SK-N-SH (cell line): ENCODE results near the gene TMEM145. TPM values are rescaled to one million over a fixed set of nuclear protein-coding genes. Genes with fewer than 3 reads are reported as not detected.

Experiments used
- CTCF ChIA-PET: fragments of 300-600, 350-600 bp; formaldehyde crosslinking; extraction: SDS; loops from one replicate; lab custom pipeline; 2021; lab: Yijun Ruan, JAX
- POLR2A ChIA-PET: fragments of 350-600 bp; sonication (Branson Sonifier 250); formaldehyde crosslinking; extraction: SDS; loops from one replicate; lab custom pipeline; 2020; ENCODE audit warnings: antibody characterized with exemption, inconsistent platforms; lab: Yijun Ruan, JAX
- DNase-seq: peaks from one replicate; pipeline ENCODE4 v3.0.0; 2012
- H2AFZ ChIP-seq: fragments of 200-600 bp; sonication (generic); 2 replicates; pipeline ENCODE4 v1.8.1; 2016; ENCODE audit warnings: antibody characterized with exemption, mild to moderate bottlenecking, low read depth
- H3F3A ChIP-seq: fragments of 200-600 bp; sonication (generic); replicated peaks from 2 replicates; pipeline ENCODE3; 2016; ENCODE audit warnings: antibody characterized with exemption, mild to moderate bottlenecking; ENCODE audit not compliant: insufficient read depth
- H3K27ac ChIP-seq, 2 experiments: fragments of 200-500 bp in 1 of 2; fragments of 200-600 bp in 1 of 2; sonication (Bioruptor generic) in 1 of 2; sonication (generic), shearing (Covaris generic) in 1 of 2; 2 replicates each; pipeline versions ENCODE4 v1.5.1 to v1.6.1; 2014 to 2016; ENCODE audit warnings: low read depth in 2 of 2, inconsistent platforms in 1 of 2, low read length in 1 of 2, mild to moderate bottlenecking in 1 of 2, mixed read lengths in 1 of 2
- H3K27me3 ChIP-seq: fragments of 200-600 bp; sonication (generic), shearing (Covaris generic); 2 replicates; pipeline ENCODE4 v1.6.1; 2016; ENCODE audit warnings: mixed run types; ENCODE audit not compliant: insufficient read depth
- H3K36me3 ChIP-seq, 2 experiments: fragments of 200-500 bp in 1 of 2; fragments of 200-600 bp in 1 of 2; sonication (Bioruptor generic) in 1 of 2; sonication (generic) in 1 of 2; replicated peaks in 1 of 2; 2 replicates each; pipeline versions ENCODE3 to v1.5.1; 2014 to 2016; ENCODE audit warnings: low read length in 1 of 2, mild to moderate bottlenecking in 1 of 2; ENCODE audit not compliant: insufficient read depth in 2 of 2, control insufficient read depth in 1 of 2
- H3K4me1 ChIP-seq, 2 experiments: fragments of 200-500 bp in 1 of 2; fragments of 200-600 bp in 1 of 2; sonication (Bioruptor generic) in 1 of 2; sonication (generic), shearing (Covaris generic) in 1 of 2; 2 replicates each; pipeline versions ENCODE4 v1.5.1 to v1.6.1; 2014 to 2016; ENCODE audit warnings: low read depth in 1 of 2, low read length in 1 of 2, mixed run types in 1 of 2; ENCODE audit not compliant: insufficient read depth in 2 of 2, control insufficient read depth in 1 of 2
- H3K4me2 ChIP-seq: fragments of 200-600 bp; sonication (generic), shearing (Covaris generic); 2 replicates; pipeline ENCODE4 v1.6.1; 2017; ENCODE audit warnings: mixed run types
- H3K4me3 ChIP-seq, 2 experiments: fragments of 200-500 bp in 1 of 2; fragments of 200-600 bp in 1 of 2; sonication (Bioruptor generic) in 1 of 2; sonication (generic), shearing (Covaris generic) in 1 of 2; 2 replicates each; pipeline versions ENCODE4 v1.5.1 to v1.8.1; 2014 to 2016; ENCODE audit warnings: low read depth in 2 of 2, inconsistent platforms in 1 of 2, low read length in 1 of 2, mild to moderate bottlenecking in 1 of 2, mixed read lengths in 1 of 2, moderate library complexity in 1 of 2
- H3K79me2 ChIP-seq: fragments of 200-600 bp; sonication (generic); 2 replicates; pipeline ENCODE4 v1.8.1; 2017; ENCODE audit warnings: mild to moderate bottlenecking; ENCODE audit not compliant: insufficient read depth
- H3K9ac ChIP-seq: fragments of 200-600 bp; sonication (generic); 2 replicates; pipeline ENCODE4 v1.6.1; 2017; ENCODE audit warnings: mixed run types
- H3K9me2 ChIP-seq: fragments of 200-600 bp; sonication (generic); 2 replicates; pipeline ENCODE4 v1.6.1; 2017; ENCODE audit warnings: mixed run types
- H3K9me3 ChIP-seq: fragments of 200-600 bp; sonication (generic); 2 replicates; pipeline ENCODE4 v1.6.1; 2017; ENCODE audit warnings: mixed run types, mild to moderate bottlenecking, moderate library complexity
- H4K20me1 ChIP-seq: fragments of 200-600 bp; sonication (generic); 2 replicates; pipeline ENCODE4 v1.6.1; 2017; ENCODE audit warnings: mild to moderate bottlenecking, mixed run types; ENCODE audit not compliant: insufficient read depth
- EP300 ChIP-seq, 2 experiments: IDR thresholded peaks; 2 replicates each; pipeline versions ENCODE4 v1.4.0 to v1.6.1; 2012; ENCODE audit warnings: borderline replicate concordance in 1 of 2, low read depth in 1 of 2, low read length in 1 of 2
- EZH2phosphoT487 ChIP-seq: fragments of 200-600 bp; sonication (generic); IDR thresholded peaks from 2 replicates; pipeline ENCODE4 v1.6.1; 2017; ENCODE audit warnings: low read depth, mixed run types, mild to moderate bottlenecking, antibody characterized with exemption, moderate library complexity, borderline replicate concordance
- GABPA ChIP-seq: IDR thresholded peaks from 2 replicates; pipeline ENCODE4 v1.4.0; 2012; ENCODE audit warnings: low read depth, mild to moderate bottlenecking
- GATA2 ChIP-seq: sonication (generic); formaldehyde crosslinking; IDR thresholded peaks from 2 replicates; pipeline ENCODE4 v1.5.0; 2020; ENCODE audit warnings: mild to moderate bottlenecking, missing genetic modification reagents
- JUND ChIP-seq: IDR thresholded peaks from 2 replicates; pipeline ENCODE4 v1.4.0; 2012
- MEF2A ChIP-seq: IDR thresholded peaks from 2 replicates; pipeline ENCODE4 v1.4.0; 2012; ENCODE audit warnings: low read depth, borderline replicate concordance
- MXI1 ChIP-seq: IDR thresholded peaks from 2 replicates; pipeline ENCODE4 v1.6.1; 2012; ENCODE audit warnings: mild to moderate bottlenecking, low read depth, low read length, improper control_type of control experiment
- NFIC ChIP-seq: IDR thresholded peaks from 2 replicates; pipeline ENCODE4 v1.4.0; 2012; ENCODE audit warnings: borderline replicate concordance
- NRF1 ChIP-seq: IDR thresholded peaks from 2 replicates; pipeline ENCODE4 v1.6.1; 2012; ENCODE audit warnings: low read depth, mild to moderate bottlenecking, low read length
- POLR2AphosphoS5 ChIP-seq: IDR thresholded peaks from 2 replicates; pipeline ENCODE4 v1.6.1; 2012; ENCODE audit warnings: low read depth, low read length
- RAD21 ChIP-seq: IDR thresholded peaks from 2 replicates; pipeline ENCODE4 v1.6.1; 2012; ENCODE audit warnings: mild to moderate bottlenecking, low read length
- RCOR1 ChIP-seq: fragments of 150-350 bp; IDR thresholded peaks from 2 replicates; pipeline ENCODE4 v1.6.1; 2017; ENCODE audit warnings: antibody characterized with exemption, low read length
- RFX5 ChIP-seq: IDR thresholded peaks from 2 replicates; pipeline ENCODE4 v1.6.1; 2012; ENCODE audit warnings: mild to moderate bottlenecking, improper control_type of control experiment, low read length
- RXRA ChIP-seq: IDR thresholded peaks from 2 replicates; pipeline ENCODE4 v1.4.0; 2012; ENCODE audit warnings: low read depth, mild to moderate bottlenecking, borderline replicate concordance
- SIN3A ChIP-seq: IDR thresholded peaks from 2 replicates; pipeline ENCODE4 v1.6.1; 2012; ENCODE audit warnings: low read depth, mild to moderate bottlenecking, low read length, moderate library complexity, borderline replicate concordance
- SMC3 ChIP-seq: IDR thresholded peaks from 2 replicates; pipeline ENCODE4 v1.6.1; 2012; ENCODE audit warnings: low read depth, low read length, improper control_type of control experiment
- TCF12 ChIP-seq: IDR thresholded peaks from 2 replicates; pipeline ENCODE4 v1.4.0; 2012
- YY1 ChIP-seq: IDR thresholded peaks from 2 replicates; pipeline ENCODE4 v1.4.0; 2012; ENCODE audit warnings: low read depth, mild to moderate bottlenecking
- WGBS: methylation state at CpG from one replicate; pipeline ENCODE4 v1.1.6; 2017; ENCODE audit warnings: low lambda C conversion rate; 5-methylcytosine and 5-hydroxymethylcytosine counted together
- polyA plus RNA-seq, 3 experiments: library from polyadenylated mRNA; depleted of rRNA; stranded (reverse); fragments of >200 nt; gene quantifications; 2 replicates each; pipeline ENCODE4 v1.2.3, GENCODE V29; 2012
- TF ChIP-seq, protein P1 (sequence below): IDR thresholded peaks from 2 replicates; pipeline ENCODE4 v1.4.0; 2012; ENCODE audit warnings: low read depth, borderline replicate concordance
- TF ChIP-seq, protein P2 (sequence below): IDR thresholded peaks from 2 replicates; pipeline ENCODE4 v1.4.0; 2012; ENCODE audit warnings: low read depth
- TF ChIP-seq, protein P3 (sequence below): IDR thresholded peaks from 2 replicates; pipeline ENCODE4; 2012

The TMEM145 gene
- polyA plus RNA-seq, 1 of the 3 experiments (the other 2 are of a cell fraction) = 2.0 TPM

GRCh38 chr19:42355896-42356295, 42.8 kb downstream of the TMEM145 start (continued):
- TF ChIP-seq GATA2 (no peak), SMC3 (no peak)
- TF ChIP-seq, all 33 proteins: peak for 0

DNA sequence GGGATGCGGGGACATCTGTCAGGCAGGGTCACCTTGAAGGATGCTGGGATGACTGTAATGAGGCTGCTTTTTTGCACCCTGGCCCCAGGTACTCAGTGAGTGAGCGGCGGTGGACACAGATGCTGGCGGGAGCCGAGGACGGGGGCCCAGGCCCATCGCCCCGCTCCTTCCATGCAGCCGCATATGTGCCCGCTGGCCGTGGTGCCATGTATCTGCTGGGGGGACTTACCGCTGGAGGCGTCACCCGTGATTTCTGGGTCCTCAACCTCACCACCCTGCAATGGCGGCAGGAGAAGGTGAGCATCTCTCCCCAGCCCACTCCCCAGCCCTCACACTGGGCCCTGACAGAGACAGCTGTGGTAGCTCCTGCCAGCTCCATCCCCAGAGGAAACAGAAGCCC, 43.6 kb downstream of the TMEM145 start:
- Histone ChIP-seq H3K79me2 (no peaks in the 10 kb centered on the region), H2AFZ (no peak overlapping the region), H3K4me3 (no peak overlapping the region), H3F3A (no peaks in the 10 kb centered on the region), H4K20me1 (no peaks in the 10 kb centered on the region), H3K4me1 (no peaks in the 10 kb centered on the region), H3K9me3 (no peaks in the 10 kb centered on the region), H3K27ac (no peak overlapping the region), H3K9ac (no peak overlapping the region), H3K36me3 (peaks cover 0 to 26% of the 10 kb centered on the region in 2 experiments), H3K4me2 (no peak overlapping the region), H3K9me2 (no peaks in the 10 kb centered on the region), H3K27me3 (no peaks in the 10 kb centered on the region)
- ChIA-PET CTCF (interaction anchor here (1.1 kb wide), 1 partner anchor 248 kb away, joined by 3 read pairs; no protein-coding TSS in a partner anchor), POLR2A (no interaction called here)
- DNase-seq = no peak
- WGBS = 87% methylated on average over 3 of the region's 15 CpGs
- no peak for TF ChIP-seq RFX5
- TF ChIP-seq RXRA = no peak
- TF ChIP-seq RAD21 = no peak
- no peak for TF ChIP-seq GATA2
- TF ChIP-seq, protein P1, sequence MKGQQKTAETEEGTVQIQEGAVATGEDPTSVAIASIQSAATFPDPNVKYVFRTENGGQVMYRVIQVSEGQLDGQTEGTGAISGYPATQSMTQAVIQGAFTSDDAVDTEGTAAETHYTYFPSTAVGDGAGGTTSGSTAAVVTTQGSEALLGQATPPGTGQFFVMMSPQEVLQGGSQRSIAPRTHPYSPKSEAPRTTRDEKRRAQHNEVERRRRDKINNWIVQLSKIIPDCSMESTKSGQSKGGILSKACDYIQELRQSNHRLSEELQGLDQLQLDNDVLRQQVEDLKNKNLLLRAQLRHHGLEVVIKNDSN = no peak
- TF ChIP-seq RCOR1 = no peak
- TF ChIP-seq, protein P2, sequence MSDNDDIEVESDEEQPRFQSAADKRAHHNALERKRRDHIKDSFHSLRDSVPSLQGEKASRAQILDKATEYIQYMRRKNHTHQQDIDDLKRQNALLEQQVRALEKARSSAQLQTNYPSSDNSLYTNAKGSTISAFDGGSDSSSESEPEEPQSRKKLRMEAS = no peak
- TF ChIP-seq NRF1 = no peak
- no peak for TF ChIP-seq YY1
- TF ChIP-seq SMC3 = no peak
- no peak for TF ChIP-seq SIN3A
- no peak for TF ChIP-seq EZH2phosphoT487
- TF ChIP-seq GABPA = no peak
- no peak for TF ChIP-seq POLR2AphosphoS5
- TF ChIP-seq NFIC = no peak
- TF ChIP-seq MXI1 = no peak
- TF ChIP-seq, all 33 proteins: peak for 0

GRCh38 chr19:42357290-42357689, 44.2 kb downstream of the TMEM145 start:
- H3K36me3 ChIP-seq = peaks cover 0 to 26% of the 10 kb centered on the region in 2 experiments
- H3F3A ChIP-seq = no peaks in the 10 kb centered on the region
- H3K9ac ChIP-seq = no peak overlapping the region
- no peaks in the 10 kb centered on the region for H4K20me1 ChIP-seq
- no peak overlapping the region for H2AFZ ChIP-seq
- no peaks in the 10 kb centered on the region for H3K27me3 ChIP-seq
- H3K4me2 ChIP-seq = no peak overlapping the region
- ChIA-PET CTCF (interaction anchor here (1.1 kb wide), 1 partner anchor 248 kb away, joined by 3 read pairs; no protein-coding TSS in a partner anchor), POLR2A (no interaction called here)
- H3K9me2 ChIP-seq = no peaks in the 10 kb centered on the region
- H3K4me3 ChIP-seq = no peak overlapping the region
- WGBS = no CpG with 5 or more reads among the region's 12 CpGs
- no peak overlapping the region for H3K27ac ChIP-seq
- no peaks in the 10 kb centered on the region for H3K9me3 ChIP-seq
- TF ChIP-seq MEF2A = no peak
- TF ChIP-seq, protein P2 = no peak
- no peak for TF ChIP-seq NRF1
- TF ChIP-seq, protein P3, sequence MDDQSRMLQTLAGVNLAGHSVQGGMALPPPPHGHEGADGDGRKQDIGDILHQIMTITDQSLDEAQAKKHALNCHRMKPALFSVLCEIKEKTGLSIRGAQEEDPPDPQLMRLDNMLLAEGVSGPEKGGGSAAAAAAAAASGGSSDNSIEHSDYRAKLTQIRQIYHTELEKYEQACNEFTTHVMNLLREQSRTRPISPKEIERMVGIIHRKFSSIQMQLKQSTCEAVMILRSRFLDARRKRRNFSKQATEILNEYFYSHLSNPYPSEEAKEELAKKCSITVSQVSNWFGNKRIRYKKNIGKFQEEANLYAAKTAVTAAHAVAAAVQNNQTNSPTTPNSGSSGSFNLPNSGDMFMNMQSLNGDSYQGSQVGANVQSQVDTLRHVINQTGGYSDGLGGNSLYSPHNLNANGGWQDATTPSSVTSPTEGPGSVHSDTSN = no peak
- TF ChIP-seq JUND = no peak
- TF ChIP-seq SIN3A = no peak
- TF ChIP-seq TCF12 = no peak
- TF ChIP-seq EP300 (IDR thresholded peaks at IDR 0.05; ENCODE audit: borderline replicate concordance in 1 of 2, low read depth in 1 of 2, low read length in 1 of 2) = no peak
- H3K4me1 ChIP-seq = no peaks in the 10 kb centered on the region
- no peaks in the 10 kb centered on the region for H3K79me2 ChIP-seq
- DNase-seq = no peak
